ENCODE results near the gene HIVEP3. TPM values are rescaled to one million over a fixed set of nuclear protein-coding genes. Genes with fewer than 3 reads are reported as not detected.

Gene HIVEP3
- polyA plus RNA-seq, 1 donor (not counting 4 experiments of a cell fraction or from before 2014, with no cell fraction given): 1.1 TPM

- no peaks in the 10 kb centered on the region for H3K27me3 ChIP-seq (ENCODE audit: control insufficient read depth, extremely low read depth, insufficient read depth, low read length)
- H3K27ac ChIP-seq (ENCODE audit: control insufficient read depth, insufficient read depth, low read length): no peak overlapping the region
- H3K4me3 ChIP-seq (ENCODE audit: control insufficient read depth in 2 of 3, extremely low read depth in 1 of 3, insufficient read depth in 2 of 3, low read depth in 1 of 3, low read length in 3 of 3): no peak overlapping the region
- H3K4me2 ChIP-seq (ENCODE audit: control insufficient read depth, extremely low read depth, insufficient read depth, low read depth, low read length): peak overlapping the region; percentile 63
- TF ChIP-seq EZH2 (IDR thresholded peaks at IDR 0.05; ENCODE audit: low read length): no peak
- no peak for TF ChIP-seq CTCF (optimal IDR thresholded peaks at IDR 0.05 in 1 of 3, IDR thresholded peaks at IDR 0.05 in 1 of 3, conservative IDR thresholded peaks at IDR 0.05 in 1 of 3; ENCODE audit: extremely low read depth in 1 of 3, insufficient read depth in 2 of 3, low read length in 3 of 3)
- no peaks in the 10 kb centered on the region for H3K9me3 ChIP-seq (ENCODE audit: control insufficient read depth, low read depth, low read length)
- H3K9ac ChIP-seq (ENCODE audit: control insufficient read depth, extremely low read depth, insufficient read depth, low read length): no peak overlapping the region
- H4K20me1 ChIP-seq (ENCODE audit: control insufficient read depth, extremely low read depth, insufficient read depth, low read length): no peaks in the 10 kb centered on the region
- dilution Hi-C loops (cut with MboI; ENCODE audit: extremely low pct_ligation_motif_present, low sequenced_read_pairs): no loop called here
- DNase-seq (ENCODE audit: low read depth, low spot score): no peak
- H3K36me3 ChIP-seq (ENCODE audit: control insufficient read depth in 2 of 2, extremely low read depth in 1 of 2, insufficient read depth in 2 of 2, low read length in 2 of 2): no peaks in the 10 kb centered on the region
- no peaks in the 10 kb centered on the region for H3K9me1 ChIP-seq (ENCODE audit: control insufficient read depth, extremely low read depth, insufficient read depth, low read length)
- FAIRE-seq: no peak
- H3K79me2 ChIP-seq (ENCODE audit: control insufficient read depth, insufficient read depth, low read length): no peaks in the 10 kb centered on the region
- H2AFZ ChIP-seq (ENCODE audit: control insufficient read depth, low read length): no peak overlapping the region
- H3K4me1 ChIP-seq (ENCODE audit: control insufficient read depth, extremely low read depth, insufficient read depth, low read length): peaks cover 37% of the 10 kb centered on the region
These were observed 434.7 kb downstream of the HIVEP3 start for GRCh38 chr1:41483960-41484401.

- FAIRE-seq (no peak), DNase-seq (ENCODE audit: low read depth, low spot score) (no peak)
- dilution Hi-C loops (cut with MboI; ENCODE audit: extremely low pct_ligation_motif_present, low sequenced_read_pairs): no loop called here
- H3K9me1 ChIP-seq (ENCODE audit: control insufficient read depth, extremely low read depth, insufficient read depth, low read length): no peaks in the 10 kb centered on the region
- TF ChIP-seq EZH2 (IDR thresholded peaks at IDR 0.05; ENCODE audit: low read length) (no peak), CTCF (optimal IDR thresholded peaks at IDR 0.05 in 1 of 3, IDR thresholded peaks at IDR 0.05 in 1 of 3, conservative IDR thresholded peaks at IDR 0.05 in 1 of 3; ENCODE audit: extremely low read depth in 1 of 3, insufficient read depth in 2 of 3, low read length in 3 of 3) (no peak)
- no peaks in the 10 kb centered on the region for H3K27me3 ChIP-seq (ENCODE audit: control insufficient read depth, extremely low read depth, insufficient read depth, low read length)
- H2AFZ ChIP-seq (ENCODE audit: control insufficient read depth, low read length): no peak overlapping the region
- H3K36me3 ChIP-seq (ENCODE audit: control insufficient read depth in 2 of 2, extremely low read depth in 1 of 2, insufficient read depth in 2 of 2, low read length in 2 of 2): no peaks in the 10 kb centered on the region
- H3K4me2 ChIP-seq (ENCODE audit: control insufficient read depth, extremely low read depth, insufficient read depth, low read depth, low read length): no peak overlapping the region
- H3K9ac ChIP-seq (ENCODE audit: control insufficient read depth, extremely low read depth, insufficient read depth, low read length): no peak overlapping the region
- H3K79me2 ChIP-seq (ENCODE audit: control insufficient read depth, insufficient read depth, low read length): no peaks in the 10 kb centered on the region
- H3K27ac ChIP-seq (ENCODE audit: control insufficient read depth, insufficient read depth, low read length): no peak overlapping the region
- no peak overlapping the region for H3K4me3 ChIP-seq (ENCODE audit: control insufficient read depth in 2 of 3, extremely low read depth in 1 of 3, insufficient read depth in 2 of 3, low read depth in 1 of 3, low read length in 3 of 3)
- H3K4me1 ChIP-seq (ENCODE audit: control insufficient read depth, extremely low read depth, insufficient read depth, low read length): peaks cover 37% of the 10 kb centered on the region
- no peaks in the 10 kb centered on the region for H4K20me1 ChIP-seq (ENCODE audit: control insufficient read depth, extremely low read depth, insufficient read depth, low read length)
- no peaks in the 10 kb centered on the region for H3K9me3 ChIP-seq (ENCODE audit: control insufficient read depth, low read depth, low read length)
These were observed 435.5 kb downstream of the HIVEP3 start for GRCh38 chr1:41483001-41483850.

All from keratinocyte (primary cell).